GM04504 (cell line): Measurements from ENCODE around the gene GLIPR2.
"Not testable (repeated sequence)": the region's sequence is repeated elsewhere in the genome, so short reads cannot be mapped to it uniquely, and the experiment has no call there.

Experiments used
- DNase-seq: peaks from one replicate; pipeline ENCODE4 v3.0.0-alpha.2; 2012; ENCODE audit warnings: low read depth

Gene GLIPR2

GRCh38 chr9:36123515-36123914 lies 13.0 kb upstream of the GLIPR2 start:
- no peak for DNase-seq

- DNase-seq: no peak
These were observed 11.3 kb upstream of the GLIPR2 start for GRCh38 chr9:36125062-36125855.

DNA sequence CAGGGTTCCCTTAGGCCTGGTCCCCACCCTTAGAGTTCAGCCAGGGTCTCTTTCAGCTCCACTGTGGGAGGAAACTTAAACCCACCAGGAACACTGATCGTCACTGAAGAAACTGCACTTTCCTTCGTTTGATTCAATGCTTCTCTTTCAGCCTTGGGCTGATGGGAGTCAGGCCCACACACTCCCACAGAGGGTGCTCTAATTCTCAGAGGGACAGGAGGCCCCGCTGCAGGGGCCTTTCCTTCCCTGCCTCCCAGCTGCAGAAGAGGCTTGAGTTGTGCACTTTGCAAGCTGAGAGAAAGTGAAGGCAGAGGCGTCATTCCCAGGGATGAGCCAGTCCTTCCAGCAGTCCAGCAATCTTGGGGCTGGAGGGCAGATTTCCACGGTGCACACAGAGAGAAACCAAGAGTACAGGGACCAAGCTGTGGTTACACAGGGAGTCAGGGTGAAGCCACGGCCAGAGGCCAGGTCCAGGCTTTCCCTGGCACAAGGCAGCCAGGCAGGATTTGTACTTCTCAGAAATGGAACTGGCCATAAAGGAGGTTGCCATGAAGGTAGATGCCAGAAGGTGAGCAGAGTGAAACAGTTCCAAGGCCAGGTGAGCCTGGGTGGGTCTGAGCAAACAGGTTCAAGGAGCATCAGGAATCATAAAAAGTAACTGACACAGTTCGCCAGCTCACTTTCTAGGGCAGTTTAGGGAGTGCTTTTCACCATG lies 10.4 kb upstream of the GLIPR2 start:
- no peak for DNase-seq

DNA sequence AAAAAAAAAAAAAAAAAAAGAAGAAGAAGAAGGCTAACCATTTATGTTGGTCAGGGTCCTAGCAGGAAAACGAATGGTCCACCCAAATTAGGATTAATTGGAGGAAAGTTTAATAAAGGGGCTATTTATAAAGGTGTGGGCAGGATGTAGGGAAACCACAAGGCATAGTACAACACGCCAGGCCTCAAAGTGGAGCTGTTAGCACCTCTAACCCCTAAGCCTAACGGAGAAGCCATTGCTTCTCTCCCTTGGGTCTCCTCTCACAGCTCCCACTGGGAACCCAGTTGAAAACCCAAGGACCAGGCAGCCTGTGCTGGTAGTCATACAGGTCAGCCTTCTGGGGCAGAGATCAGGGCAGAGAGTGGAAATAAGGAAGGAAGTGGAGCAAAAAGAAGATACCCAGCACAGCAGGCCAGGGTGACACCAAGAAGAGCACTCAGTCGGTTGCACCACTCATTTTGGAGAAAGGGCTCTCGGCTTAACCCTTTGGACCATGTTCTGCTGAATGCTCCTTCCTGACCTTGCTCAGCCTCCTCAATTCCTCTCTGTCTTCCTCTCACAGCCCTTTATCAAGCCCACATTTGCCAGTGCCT lies 8.8 kb upstream of the GLIPR2 start:
- DNase-seq: no peak

- DNase-seq: no peak
These were observed 8.2 kb upstream of the GLIPR2 start for GRCh38 chr9:36128349-36128748.

GRCh38 chr9:36129139-36129538 lies 7.4 kb upstream of the GLIPR2 start:
- DNase-seq: no peak

- not testable (repeated sequence) for DNase-seq
These were observed 4.9 kb upstream of the GLIPR2 start for GRCh38 chr9:36131666-36132065.

- no peak for DNase-seq
These were observed 4.4 kb upstream of the GLIPR2 start for GRCh38 chr9:36132086-36132485.

DNA sequence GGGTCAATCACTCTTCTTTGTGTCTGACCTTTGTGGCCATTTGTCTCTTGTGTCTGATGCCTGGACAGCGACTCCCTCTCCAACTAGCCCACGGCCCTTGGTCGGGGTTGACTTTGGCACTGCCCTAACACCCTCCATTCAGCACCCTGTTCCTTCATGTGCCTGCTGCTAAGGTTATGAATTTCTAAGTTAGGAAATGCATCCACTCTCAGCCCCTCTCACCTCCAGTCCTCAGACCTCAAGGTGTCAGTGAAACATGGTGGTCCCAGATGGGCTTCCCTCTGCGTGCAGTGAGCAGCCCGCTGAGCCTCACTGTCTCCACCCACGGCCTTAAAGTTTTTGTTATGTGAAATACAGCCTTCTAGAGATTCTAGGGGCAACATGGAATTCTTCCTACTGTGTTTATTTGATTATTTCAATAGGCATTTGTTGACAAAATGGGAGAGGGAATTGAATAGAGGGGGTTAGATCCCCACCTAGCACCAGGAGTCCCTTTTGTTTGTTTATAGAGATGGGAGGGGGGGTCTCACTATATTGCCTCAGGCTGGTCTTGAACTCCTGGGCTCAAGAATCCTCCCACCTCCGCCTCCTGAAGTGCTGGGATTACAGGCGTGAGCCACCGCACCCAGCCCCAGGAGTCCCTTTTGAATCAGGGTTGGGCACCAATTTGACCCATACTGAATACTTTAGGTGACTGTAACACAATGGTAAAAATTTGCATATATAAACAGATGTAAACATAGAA lies 1.6 kb upstream of the GLIPR2 start:
- no peak for DNase-seq

- no peak for DNase-seq
These were observed 727 bp upstream of the GLIPR2 start for GRCh38 chr9:36135741-36136271.

- DNase-seq: no peak
These were observed 410 bp downstream of the GLIPR2 start for GRCh38 chr9:36136894-36137391.

DNA sequence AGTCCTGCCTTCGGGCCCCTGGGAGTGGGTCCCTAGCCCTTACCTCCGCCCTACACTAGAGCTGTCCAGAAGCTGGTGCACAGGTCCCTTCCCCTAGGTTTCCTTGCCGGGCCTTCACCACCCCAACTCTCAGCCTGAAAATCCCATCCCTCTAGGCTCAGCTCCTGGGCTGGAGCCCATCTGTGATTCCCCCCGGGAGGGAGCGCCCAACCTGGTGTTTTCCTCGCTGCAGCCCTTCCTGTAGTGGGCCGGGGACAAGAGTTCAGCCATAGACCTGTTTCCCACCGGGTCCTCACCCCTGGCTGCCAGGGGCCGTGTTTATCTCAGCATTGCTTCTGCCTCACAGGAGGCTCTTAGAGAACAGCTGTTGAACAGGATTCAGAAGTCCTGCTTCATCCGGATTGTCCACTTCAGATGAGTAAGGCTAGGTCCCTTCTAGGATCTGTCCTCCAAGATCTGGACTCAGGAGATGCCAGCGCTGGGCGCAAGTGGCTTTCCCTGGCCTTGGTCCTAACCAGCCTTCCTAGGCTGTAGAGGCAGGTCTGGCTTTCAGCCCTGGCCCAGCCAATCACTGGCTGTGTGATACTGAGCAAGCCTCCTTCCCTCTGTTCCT lies 965 bp downstream of the GLIPR2 start:
- no peak for DNase-seq

DNA sequence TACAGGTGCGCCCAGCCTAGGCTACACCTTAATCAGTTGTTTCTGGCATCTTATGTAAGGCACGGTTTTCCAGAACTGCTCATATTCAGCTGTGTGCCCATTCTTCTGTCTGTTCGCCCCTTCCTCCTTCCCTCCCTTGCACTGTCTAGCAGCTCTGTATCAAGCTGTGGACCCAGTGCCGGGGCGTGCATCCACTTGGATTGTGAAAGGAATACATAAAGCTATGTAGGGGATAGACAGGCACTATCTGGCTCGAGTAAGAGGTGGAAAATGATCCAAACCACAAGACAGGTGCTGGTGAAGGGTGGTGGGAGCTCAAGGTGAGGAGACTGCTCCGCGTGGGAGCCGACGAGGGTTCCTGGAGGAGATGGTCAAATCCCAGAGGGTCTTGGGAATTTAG lies 2.0 kb downstream of the GLIPR2 start:
- DNase-seq: no peak

- DNase-seq: no peak
These were observed 2.4 kb downstream of the GLIPR2 start for GRCh38 chr9:36138901-36139300.

GRCh38 chr9:36140086-36141084 lies 3.9 kb downstream of the GLIPR2 start:
- DNase-seq: no peak

- no peak for DNase-seq
These were observed 4.8 kb downstream of the GLIPR2 start for GRCh38 chr9:36141288-36141687.

GRCh38 chr9:36141761-36142160 lies 5.2 kb downstream of the GLIPR2 start:
- DNase-seq: no peak

- DNase-seq: no peak
These were observed 6.1 kb downstream of the GLIPR2 start for GRCh38 chr9:36142510-36143244.

GRCh38 chr9:36143245-36143641 lies 6.7 kb downstream of the GLIPR2 start:
- no peak for DNase-seq
